GM18508 (cell line): ENCODE data around the gene ABCA3.
"Not testable (repeated sequence)": the region's sequence is repeated elsewhere in the genome, so short reads cannot be mapped to it uniquely, and the experiment has no call there.

Source experiments
- ATAC-seq: cut with Tn5 transposase; IDR thresholded peaks from one replicate; pipeline ENCODE4 v1.9.1; 2021; ENCODE audit warnings: moderate number of reproducible peaks; ENCODE audit not compliant: insufficient read depth, unreplicated experiment

The ABCA3 gene

GRCh38 chr16:2263026-2263425 is 77.5 kb downstream of the ABCA3 start:
- not testable (repeated sequence) for ATAC-seq

- ATAC-seq: no peak
Observed at GRCh38 chr16:2260250-2260649, 80.3 kb downstream of the ABCA3 start.

- not testable (repeated sequence) for ATAC-seq
Observed at GRCh38 chr16:2258530-2258929, 82.0 kb downstream of the ABCA3 start.

- ATAC-seq: no peak
Observed at GRCh38 chr16:2257726-2258125, 82.8 kb downstream of the ABCA3 start.

- no peak for ATAC-seq
Observed at GRCh38 chr16:2256531-2257140, 83.9 kb downstream of the ABCA3 start.

GRCh38 chr16:2253293-2253692 is 87.2 kb downstream of the ABCA3 start:
- ATAC-seq: no peak

GRCh38 chr16:2252806-2253148 is 87.8 kb downstream of the ABCA3 start:
- ATAC-seq: no peak

- ATAC-seq: peak; percentile 43
Observed at GRCh38 chr16:2251296-2252111, 89.0 kb downstream of the ABCA3 start, which contains the start of gene ECI1. Gene ECI1 (minus strand): TSS chr16:2251587. CDS start chr16:2251566, 21 bp downstream.

GRCh38 chr16:2250652-2251295 is 89.8 kb downstream of the ABCA3 start:
- no peak for ATAC-seq

- no peak for ATAC-seq
Observed at GRCh38 chr16:2246301-2246885, 94.1 kb downstream of the ABCA3 start.

GRCh38 chr16:2244926-2245795 is 95.4 kb downstream of the ABCA3 start:
- no peak for ATAC-seq

- ATAC-seq: no peak
Observed at GRCh38 chr16:2244301-2244700, 96.2 kb downstream of the ABCA3 start.

GRCh38 chr16:2243781-2244180 is 96.7 kb downstream of the ABCA3 start:
- no peak for ATAC-seq

GRCh38 chr16:2243031-2243528 is 97.4 kb downstream of the ABCA3 start:
- no peak for ATAC-seq

GRCh38 chr16:2242598-2242997 is 97.9 kb downstream of the ABCA3 start:
- ATAC-seq: no peak

- ATAC-seq: not testable (repeated sequence)
Observed at GRCh38 chr16:2240331-2240730, 100.2 kb downstream of the ABCA3 start.

GRCh38 chr16:2238838-2239675 is 101.5 kb downstream of the ABCA3 start:
- ATAC-seq: no peak

- no peak for ATAC-seq
Observed at GRCh38 chr16:2238150-2238837, 102.2 kb downstream of the ABCA3 start.
